Endothelial cell of umbilical vein (primary cell): ENCODE measurements around the gene RAD51B. TPM values are rescaled to one million over a fixed set of nuclear protein-coding genes. Genes with fewer than 3 reads are reported as not detected.
A peak's percentile ranks its signal among the peaks of the same experiment; 100 is the strongest.

Experiments
- BruUV-seq: library from RNA; stranded (reverse); fragments of 400-500 nt; replicated peaks from 2 replicates; lab custom pipeline; 2021; lab: Mats Ljungman, UMichigan
- CTCF ChIA-PET: fragments of 300-600, 350-600 bp; sonication (Branson Sonifier 250); formaldehyde crosslinking; loops from one replicate; lab custom pipeline; 2021; ENCODE audit warnings: antibody characterized with exemption, inconsistent platforms; lab: Charles Lee
- POLR2A ChIA-PET: fragments of 300-600, 350-600 bp; sonication (Branson Sonifier 250); formaldehyde crosslinking; loops from one replicate; lab custom pipeline; 2021; ENCODE audit warnings: antibody characterized with exemption, inconsistent platforms; lab: Charles Lee
- DNase-seq: peaks from one replicate; pipeline ENCODE4 v3.0.0-alpha.2; 2011; ENCODE audit warnings: low read depth, low spot score
- FAIRE-seq: peaks from 2 replicates; lab custom pipeline; 2011; peaks lifted over from hg19 to GRCh38; lab: Jason Lieb, UNC
- H2AFZ ChIP-seq: 2 replicates; pipeline ENCODE4 v1.6.0; 2012; ENCODE audit warnings: low read depth, low read length, control low read depth, inconsistent platforms
- H3K27ac ChIP-seq: 2 replicates; pipeline ENCODE4 v1.5.1; 2011; ENCODE audit warnings: low read depth, mild to moderate bottlenecking, control low read depth, low read length, moderate library complexity; ENCODE audit not compliant: insufficient read depth
- H3K27me3 ChIP-seq, 2 experiments: 2 replicates each; pipeline versions ENCODE4 v1.6.0 to v1.6.1; 2011; ENCODE audit warnings: low read length in 2 of 2, mixed read lengths in 1 of 2; ENCODE audit not compliant: control insufficient read depth in 2 of 2, insufficient read depth in 2 of 2
- H3K36me3 ChIP-seq, 2 experiments: 2 replicates in 1 of 2; 3 replicates in 1 of 2; pipeline ENCODE4 v1.5.1; 2011; ENCODE audit warnings: low read length in 2 of 2, mild to moderate bottlenecking in 1 of 2, moderate library complexity in 1 of 2; ENCODE audit not compliant: control insufficient read depth in 2 of 2, insufficient read depth in 2 of 2; ENCODE audit errors: extremely low read depth in 1 of 2
- H3K4me1 ChIP-seq: 3 replicates; pipeline ENCODE4 v1.5.1; 2011; ENCODE audit warnings: mild to moderate bottlenecking, low read length; ENCODE audit not compliant: control insufficient read depth, insufficient read depth; ENCODE audit errors: extremely low read depth
- H3K4me2 ChIP-seq: 2 replicates; pipeline ENCODE4 v1.6.1; 2011; ENCODE audit warnings: low read length, control low read depth, mixed read lengths; ENCODE audit not compliant: insufficient read depth
- H3K4me3 ChIP-seq, 3 experiments: fragments of 200-600 bp in 1 of 3; sonication (generic), shearing (Covaris generic) in 1 of 3; replicated peaks in 1 of 3; 2 replicates each; pipeline ENCODE4 v1.5.1; 2011 to 2016; ENCODE audit warnings: control low read depth in 3 of 3, low read length in 3 of 3, mild to moderate bottlenecking in 2 of 3, inconsistent platforms in 1 of 3, low read depth in 1 of 3, moderate library complexity in 1 of 3; ENCODE audit not compliant: insufficient read depth in 1 of 3
- H3K79me2 ChIP-seq: 2 replicates; pipeline ENCODE4 v1.6.0; 2012; ENCODE audit warnings: low read length, inconsistent platforms; ENCODE audit not compliant: control insufficient read depth, insufficient read depth
- H3K9ac ChIP-seq: replicated peaks from 2 replicates; pipeline ENCODE3; 2011; ENCODE audit warnings: low read length, control low read depth; ENCODE audit not compliant: insufficient read depth; ENCODE audit errors: extremely low read depth
- H3K9me1 ChIP-seq: replicated peaks from 3 replicates; pipeline ENCODE4 v1.6.0; 2011; ENCODE audit warnings: mild to moderate bottlenecking, low read length; ENCODE audit not compliant: control insufficient read depth, insufficient read depth; ENCODE audit errors: extremely low read depth
- H3K9me3 ChIP-seq: replicated peaks from 2 replicates; pipeline ENCODE4 v1.5.1; 2012; ENCODE audit warnings: low read length, inconsistent platforms; ENCODE audit not compliant: control insufficient read depth, insufficient read depth
- H4K20me1 ChIP-seq: replicated peaks from 2 replicates; pipeline ENCODE3; 2011; ENCODE audit warnings: mild to moderate bottlenecking, low read length; ENCODE audit not compliant: control insufficient read depth, insufficient read depth; ENCODE audit errors: extremely low read depth
- CTCF ChIP-seq, 2 donors: IDR thresholded peaks; 1 replicate in 1 of 2; 2 replicates in 1 of 2; pipeline ENCODE4 v1.5.1; 2011; ENCODE audit warnings: low read length in 2 of 2, mild to moderate bottlenecking in 2 of 2, moderate library complexity in 2 of 2, control low read depth in 1 of 2, inconsistent platforms in 1 of 2, low read depth in 1 of 2; ENCODE audit not compliant: insufficient read depth in 1 of 2; ENCODE audit errors: extremely low read depth in 1 of 2
- EZH2 ChIP-seq: IDR thresholded peaks from 2 replicates; pipeline ENCODE4 v1.6.1; 2012; ENCODE audit warnings: borderline replicate concordance, low read depth, mild to moderate bottlenecking, moderate library complexity, low read length, inconsistent platforms; ENCODE audit not compliant: severe bottlenecking
- FOS ChIP-seq: IDR thresholded peaks from 2 replicates; pipeline ENCODE4 v1.6.1; 2011; ENCODE audit warnings: mild to moderate bottlenecking, low read length, moderate library complexity, borderline replicate concordance; ENCODE audit not compliant: insufficient read depth
- GATA2 ChIP-seq: IDR thresholded peaks from 2 replicates; pipeline ENCODE4 v1.7.0; 2011; ENCODE audit warnings: low read depth, mild to moderate bottlenecking, moderate library complexity, mixed read lengths, low read length; ENCODE audit not compliant: insufficient read length, insufficient read depth
- JUN ChIP-seq: IDR thresholded peaks from 2 replicates; pipeline ENCODE4 v1.6.1; 2011; ENCODE audit warnings: borderline replicate concordance, low read depth; ENCODE audit not compliant: insufficient read length, insufficient read depth
- MAX ChIP-seq: IDR thresholded peaks from 2 replicates; pipeline ENCODE4 v1.6.1; 2011; ENCODE audit not compliant: insufficient read depth, insufficient read length
- MYC ChIP-seq: IDR thresholded peaks from one replicate; pipeline ENCODE4 v1.6.1; 2011; ENCODE audit warnings: mild to moderate bottlenecking, low read depth, low read length
- POLR2A ChIP-seq: IDR thresholded peaks from 2 replicates; pipeline ENCODE4 v1.6.1; 2012; ENCODE audit warnings: low read depth, mild to moderate bottlenecking, control low read depth, low read length
- POLR2AphosphoS5 ChIP-seq: IDR thresholded peaks from 2 replicates; pipeline ENCODE4 v1.6.1; 2012; ENCODE audit warnings: low read depth, mild to moderate bottlenecking, control low read depth, low read length, moderate library complexity; ENCODE audit not compliant: insufficient read depth
- dilution Hi-C: fragments of 300-500 bp; cut with MboI; formaldehyde crosslinking; loops from one replicate; pipeline ENCODE4 v1.15.0; 2019; ENCODE audit warnings: low sequenced_read_pairs; ENCODE audit not compliant: extremely low pct_ligation_motif_present
- intact Hi-C: fragments of 100-400 bp; cut with micrococcal nuclease; formaldehyde crosslinking; loops from one replicate; pipeline ENCODE4 v1.10.0; 2022
- polyA plus RNA-seq, 4 experiments: library from polyadenylated mRNA; depleted of rRNA in 3 of 4; stranded (reverse) in 3 of 4; unstranded in 1 of 4; fragments of >200 nt; gene quantifications; 2 replicates each; pipeline versions ENCODE4 v1.2.1 to v1.2.3, GENCODE V29; 2011 to 2012; ENCODE audit warnings: missing spikeins in 1 of 4
- total RNA-seq: library from RNA; stranded (reverse); gene quantifications from 2 replicates; pipeline ENCODE4 v1.2.3, GENCODE V29; 2021

Gene RAD51B
- total and polyA plus RNA-seq, 2 donors (not counting 3 experiments of a cell fraction or from before 2014, with no cell fraction given), result 3.9 to 19.0 TPM

GRCh38 chr14:68637106-68638021 is 817.8 kb downstream of the RAD51B start:
- Histone ChIP-seq H3K4me3 (no peak overlapping the region), H3K79me2 (no peaks in the 10 kb centered on the region), H3K9me1 (no peaks in the 10 kb centered on the region), H2AFZ (peak overlapping the region; percentile 6), H3K27ac (no peak overlapping the region), H4K20me1 (no peaks in the 10 kb centered on the region), H3K9ac (no peak overlapping the region), H3K27me3 (no peaks in the 10 kb centered on the region), H3K4me2 (no peak overlapping the region), H3K9me3 (no peaks in the 10 kb centered on the region), H3K36me3 (no peaks in the 10 kb centered on the region), H3K4me1 (peaks cover 7% of the 10 kb centered on the region)
- CTCF ChIA-PET, result interaction anchor here (1.0 to 1.8 kb wide), 2 partner anchors 179 to 301 kb away, joined by 3 to 4 read pairs; no protein-coding TSS in a partner anchor
- POLR2A ChIA-PET, result no interaction called here
- no peak for TF ChIP-seq POLR2A
- dilution Hi-C loops, result no loop called here
- intact Hi-C loops, result no loop called here
- DNase-seq (no peak), FAIRE-seq (no peak)
- BruUV-seq, result no TSS peak

GRCh38 chr14:68638141-68638999 is 818.8 kb downstream of the RAD51B start:
- FAIRE-seq, result no peak
- dilution Hi-C loops, result no loop called here

More at GRCh38 chr14:68638141-68638999, 818.8 kb downstream of the RAD51B start:
- TF ChIP-seq EZH2 (no peak), POLR2A (no peak), FOS (no peak), MAX (no peak), JUN (no peak), POLR2AphosphoS5 (no peak), GATA2 (no peak), CTCF (IDR thresholded peaks at IDR 0.05; ENCODE audit: extremely low read depth in 1 of 2, insufficient read depth in 1 of 2, low read depth in 1 of 2, low read length in 2 of 2) (no peak), MYC (no peak)
- H2AFZ ChIP-seq, result peak overlapping the region; percentile 63
- no peaks in the 10 kb centered on the region for H3K9me1 ChIP-seq
- H3K27ac ChIP-seq, result no peak overlapping the region
- intact Hi-C loops, result no loop called here
- H3K79me2 ChIP-seq, result no peaks in the 10 kb centered on the region
- H3K27me3 ChIP-seq, result no peaks in the 10 kb centered on the region
- no peak overlapping the region for H3K4me3 ChIP-seq
- BruUV-seq, result no TSS peak
- ChIA-PET POLR2A (no interaction called here), CTCF (interaction anchor here (0.9 to 1.8 kb wide), 3 partner anchors 8 to 302 kb away, joined by 3 to 4 read pairs (median 3); no protein-coding TSS in a partner anchor)
- H4K20me1 ChIP-seq, result no peaks in the 10 kb centered on the region
- H3K9ac ChIP-seq, result no peak overlapping the region
- H3K9me3 ChIP-seq, result no peaks in the 10 kb centered on the region
- no peaks in the 10 kb centered on the region for H3K36me3 ChIP-seq
- no peak overlapping the region for H3K4me2 ChIP-seq
- H3K4me1 ChIP-seq, result peaks cover 7% of the 10 kb centered on the region
- peak; percentile 24 for DNase-seq
